HL-60/S4 (cell line): Measurements from ENCODE around the gene ITGA1.
"Not testable (repeated sequence)": the region's sequence is repeated elsewhere in the genome, so short reads cannot be mapped to it uniquely, and the experiment has no call there.

ENCODE experiments used
- in situ Hi-C: fragments of 300-500 bp; cut with MboI; formaldehyde crosslinking; loops from 2 replicates; pipeline ENCODE4 v1.14.3; 2022; ENCODE audit warnings: low sequenced_read_pairs

The ITGA1 gene

DNA sequence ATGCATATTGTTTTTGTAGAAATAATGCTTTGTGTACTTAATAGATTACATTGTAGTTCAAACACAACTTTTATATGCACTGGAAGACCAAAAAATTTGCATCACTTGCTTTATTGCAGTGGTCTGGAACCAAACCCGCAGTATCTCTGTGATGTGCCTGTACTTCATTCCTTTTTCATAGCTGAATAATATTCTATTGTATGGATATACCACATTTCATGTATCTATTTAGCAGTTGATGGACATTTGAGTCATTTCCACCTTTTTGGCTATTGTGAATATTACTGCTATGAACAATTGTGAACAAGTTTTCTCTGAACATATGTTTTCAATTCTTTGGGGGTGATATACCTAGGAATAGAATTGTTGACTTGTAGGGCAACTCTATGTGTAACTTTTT, 40.1 kb downstream of the ITGA1 start:
- in situ Hi-C loops, result no loop called here

DNA sequence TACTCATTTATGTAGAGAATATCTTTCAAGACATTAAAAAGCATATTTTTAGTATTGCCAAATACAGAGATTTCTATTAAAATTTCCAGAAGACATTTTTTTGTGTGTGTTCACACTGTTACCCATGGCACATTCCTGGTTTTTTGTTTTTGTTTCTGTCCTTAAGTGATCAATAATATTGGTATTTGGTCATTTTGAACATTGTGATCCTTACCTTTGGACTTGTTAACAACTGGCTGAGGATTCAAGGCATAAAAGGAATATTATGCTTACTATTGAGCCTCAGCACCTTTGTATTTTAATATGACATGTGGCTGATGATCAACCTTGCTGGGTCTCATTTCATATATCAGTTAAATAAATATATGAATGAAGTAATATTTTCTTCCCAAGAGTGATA, 41.9 kb downstream of the ITGA1 start:
- in situ Hi-C loops, result no loop called here

DNA sequence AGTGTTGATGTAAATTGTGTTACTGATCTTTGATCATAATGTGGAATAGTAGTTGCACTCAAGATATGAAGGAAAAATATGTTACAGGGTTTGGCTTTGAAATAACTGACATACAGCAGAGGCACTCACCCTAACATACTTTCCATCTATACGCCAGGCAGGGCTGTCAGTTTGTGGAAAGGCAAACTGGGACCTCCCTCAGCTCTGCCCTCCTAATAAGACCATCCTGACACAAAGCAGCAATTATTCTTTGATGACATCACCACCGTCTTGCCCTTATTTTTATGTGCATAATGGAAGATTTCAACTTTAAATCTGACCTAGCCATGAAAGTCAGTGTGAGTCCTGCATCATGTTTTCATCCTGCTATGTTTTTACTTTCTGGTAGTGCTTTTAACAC, 42.9 kb downstream of the ITGA1 start:
- in situ Hi-C loops, result no loop called here

DNA sequence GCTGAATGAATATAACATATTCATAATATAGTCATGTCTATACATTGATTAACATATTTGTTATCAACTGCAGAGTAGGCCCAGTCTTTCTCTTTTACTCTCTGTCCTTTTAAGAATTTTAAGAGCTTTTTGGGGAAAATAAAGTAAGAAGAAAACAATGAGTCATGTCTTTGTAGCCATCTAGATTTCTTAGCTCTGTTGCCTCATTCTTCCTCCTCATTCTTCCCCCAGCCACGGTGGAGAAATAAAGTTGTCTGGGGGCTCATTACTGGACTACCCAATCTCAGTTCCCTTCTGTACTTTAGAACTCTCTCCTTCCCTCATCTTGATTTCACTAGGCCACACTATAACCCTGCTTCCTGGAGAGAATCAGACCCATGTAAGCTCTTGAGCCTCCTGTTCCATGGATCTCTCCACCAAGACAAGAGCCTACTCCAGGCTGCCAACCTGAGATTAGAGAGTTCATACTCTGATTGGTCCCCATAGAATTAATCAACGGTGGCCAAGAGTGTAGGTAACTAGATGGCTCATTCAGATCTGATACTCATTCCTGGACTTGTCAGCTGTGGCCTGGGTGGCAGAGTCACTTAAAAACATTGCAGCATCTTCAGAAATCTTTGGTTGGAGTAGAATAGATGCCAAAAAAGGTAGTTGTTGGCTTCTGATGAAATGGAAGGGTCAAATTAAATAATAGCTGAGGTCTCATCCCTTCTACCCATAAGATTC, 44.2 kb downstream of the ITGA1 start:
- in situ Hi-C loops, result no loop called here

DNA sequence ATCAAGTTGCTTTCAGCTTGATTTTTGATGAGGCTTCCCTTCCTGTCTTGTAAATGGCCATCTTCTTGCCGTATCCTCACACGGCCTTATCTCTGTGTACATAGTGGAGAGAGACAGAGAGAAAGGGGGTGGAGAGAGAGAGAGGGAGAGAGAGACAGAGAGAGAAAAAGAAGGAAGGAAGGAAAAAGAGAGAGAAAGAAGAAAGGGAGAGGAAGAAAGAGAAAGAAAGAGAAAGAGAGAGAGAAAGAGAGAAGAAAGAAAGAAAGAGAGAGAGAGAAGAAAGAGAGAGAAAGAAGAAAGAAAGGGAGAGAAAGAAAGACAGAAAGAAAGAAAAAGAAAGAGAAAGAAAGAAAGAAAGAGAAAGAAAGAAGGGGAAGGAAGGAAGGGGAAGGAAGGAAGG, 46.6 kb downstream of the ITGA1 start:
- in situ Hi-C loops, result no loop called here

DNA sequence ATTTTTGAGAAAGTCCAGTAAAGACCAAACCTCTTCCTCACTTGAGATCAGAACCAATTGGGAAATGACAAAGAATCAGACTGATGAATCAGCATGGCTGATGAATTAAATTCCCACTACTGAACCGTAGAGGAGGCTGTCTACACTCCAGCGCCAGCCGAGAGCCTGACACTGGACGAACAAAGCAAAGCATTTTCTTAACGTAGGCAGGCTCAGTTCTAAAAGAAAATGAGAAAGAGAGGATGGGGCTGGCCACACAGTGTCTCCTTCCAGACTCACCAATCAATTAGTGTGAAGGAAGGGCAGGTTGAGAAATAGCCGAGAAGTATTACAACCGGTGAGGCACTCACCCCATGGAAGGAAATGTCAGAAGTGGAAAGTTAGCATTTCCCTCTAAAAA, 49.4 kb downstream of the ITGA1 start:
- in situ Hi-C loops, result no loop called here

DNA sequence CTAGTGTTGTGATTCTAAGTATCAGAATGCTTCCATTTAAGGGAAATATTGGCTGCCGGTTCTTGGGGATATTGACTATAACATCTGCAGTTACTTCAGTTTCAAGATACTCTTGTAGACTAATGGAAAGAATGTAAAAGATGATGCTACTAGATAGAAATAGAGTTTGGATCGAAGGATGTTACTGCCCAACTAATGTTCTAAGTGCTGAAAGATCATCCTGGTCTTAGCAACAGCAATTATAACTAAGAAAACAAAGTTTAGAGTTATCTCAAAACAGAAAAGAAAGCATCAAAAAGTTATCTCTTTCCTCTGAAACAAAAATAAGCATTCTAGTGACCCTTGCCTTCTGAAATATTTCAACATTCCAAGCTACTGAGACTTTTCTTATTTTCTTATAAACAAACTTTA, 49.9 kb downstream of the ITGA1 start:
- in situ Hi-C loops, result no loop called here

DNA sequence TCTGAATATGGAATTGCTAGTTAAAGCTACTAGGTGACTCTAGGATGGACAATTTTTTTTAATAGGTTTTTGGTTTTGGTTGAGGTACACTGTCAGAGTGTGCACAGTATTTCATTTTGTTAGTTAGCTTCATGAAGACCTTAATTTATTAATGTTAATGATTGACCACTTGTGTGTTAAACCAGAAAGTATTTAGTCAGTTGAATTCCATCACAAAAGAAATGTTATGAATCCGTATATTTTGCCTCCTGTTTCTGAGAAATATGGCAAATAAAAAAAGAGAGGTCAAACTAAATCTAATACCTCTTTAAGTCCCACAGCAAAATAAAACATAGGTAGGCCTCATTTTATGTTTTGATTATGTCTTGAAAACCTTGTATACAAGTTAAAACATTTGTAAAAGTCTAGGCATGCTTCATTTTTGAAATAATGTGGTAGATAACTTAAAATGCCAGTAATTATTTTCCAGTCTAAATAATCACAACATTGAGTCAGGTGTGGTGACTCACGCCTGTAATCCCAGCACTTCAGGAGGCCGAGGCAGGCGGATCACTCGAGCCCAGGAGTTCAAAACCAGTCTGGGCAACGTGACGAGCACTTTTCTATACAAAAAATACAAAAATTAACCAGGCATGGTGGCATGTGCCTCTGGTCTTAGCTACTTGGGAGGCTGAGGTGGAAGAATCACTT, 50.8 kb downstream of the ITGA1 start:
- in situ Hi-C loops, result no loop called here

DNA sequence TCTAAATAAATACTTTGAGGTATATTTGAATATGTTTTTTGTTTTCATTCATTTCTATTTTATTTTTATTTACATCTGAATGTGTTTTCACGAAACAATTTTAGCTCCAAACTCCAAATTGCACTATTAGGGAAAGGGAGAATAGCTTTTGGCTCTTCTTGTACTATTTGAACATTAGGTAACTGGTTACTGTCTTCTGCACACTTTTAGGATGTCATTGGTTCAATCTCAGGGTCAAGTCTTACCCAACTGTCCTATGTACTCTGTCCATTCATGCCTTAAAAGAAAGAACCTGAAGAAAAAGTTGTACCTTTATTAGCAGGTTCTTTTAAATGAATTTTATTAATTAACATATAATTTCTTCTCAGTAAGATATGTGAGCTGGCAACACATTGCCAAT, 51.6 kb downstream of the ITGA1 start:
- in situ Hi-C loops, result no loop called here

DNA sequence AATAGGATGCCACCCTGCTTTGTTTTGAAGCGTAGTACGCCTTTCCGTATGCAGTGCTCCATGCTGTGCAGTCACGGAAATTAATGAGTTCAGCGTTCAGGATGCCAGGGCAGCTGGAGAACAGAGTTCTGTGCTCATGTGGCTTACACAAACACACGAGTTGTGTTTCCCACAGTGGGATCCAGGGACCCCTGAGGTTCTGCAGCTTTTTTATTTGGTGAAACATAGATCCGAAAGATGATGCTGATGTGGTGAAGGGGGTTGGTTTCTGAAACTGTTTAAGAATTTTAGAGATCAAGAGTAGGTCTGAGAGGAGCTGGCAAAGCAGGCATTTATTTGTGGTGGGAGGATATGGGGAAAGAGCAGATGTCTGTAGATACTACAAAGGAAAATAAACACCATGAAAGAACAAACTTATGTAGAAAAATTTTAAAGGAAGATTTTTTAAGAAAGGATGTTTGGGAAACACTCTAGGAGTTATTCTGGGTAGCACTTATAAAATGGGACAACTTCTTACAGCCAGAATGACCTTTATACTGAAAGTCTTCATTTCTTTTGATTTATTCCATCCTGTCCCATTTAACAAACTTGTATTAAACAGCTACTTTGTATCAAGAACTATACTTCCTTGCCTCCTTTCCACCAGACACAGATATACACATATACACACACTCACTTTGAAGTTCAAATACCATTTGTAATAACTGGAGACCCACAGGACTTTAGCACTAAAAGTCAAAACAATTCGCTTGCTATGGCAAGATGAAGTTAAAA, 52.7 kb downstream of the ITGA1 start:
- in situ Hi-C loops, result no loop called here

DNA sequence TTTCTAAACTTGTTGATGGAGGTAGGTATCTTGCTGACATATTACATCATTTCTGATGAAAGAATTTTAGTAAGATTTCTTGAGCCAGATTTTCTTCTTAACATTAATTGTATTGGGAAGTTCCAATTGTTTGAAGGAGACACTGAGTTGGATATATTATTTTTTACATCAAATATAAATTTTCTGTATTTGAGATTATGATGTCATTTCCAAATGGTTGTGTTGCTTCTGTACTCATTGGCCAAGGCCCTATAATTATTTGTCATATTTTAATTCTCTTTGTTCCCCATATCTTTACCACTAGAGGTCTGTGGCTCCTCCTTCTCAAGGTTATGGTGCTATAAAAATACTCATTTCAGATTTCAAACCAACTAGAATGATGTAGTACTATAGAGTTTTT, 53.4 kb downstream of the ITGA1 start:
- in situ Hi-C loops, result no loop called here

DNA sequence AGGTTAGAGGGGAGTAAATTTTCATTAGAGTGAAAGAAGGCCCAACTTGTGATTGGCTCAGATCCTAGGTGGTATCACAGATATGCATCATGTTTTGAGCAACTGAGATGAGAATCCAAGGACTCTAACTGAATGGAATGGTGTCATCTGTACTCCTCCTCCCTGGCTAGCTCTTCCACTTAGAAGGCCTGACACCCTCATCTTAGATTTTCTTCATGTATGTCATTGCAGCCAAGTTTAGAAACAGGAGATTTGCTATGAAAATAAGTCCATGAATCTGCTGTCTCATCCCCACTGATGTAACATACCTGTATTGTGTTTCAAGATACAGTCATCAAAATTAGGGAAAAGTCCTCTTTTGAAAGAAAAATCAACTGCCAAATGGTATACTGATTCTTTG, 54.4 kb downstream of the ITGA1 start:
- in situ Hi-C loops, result no loop called here

DNA sequence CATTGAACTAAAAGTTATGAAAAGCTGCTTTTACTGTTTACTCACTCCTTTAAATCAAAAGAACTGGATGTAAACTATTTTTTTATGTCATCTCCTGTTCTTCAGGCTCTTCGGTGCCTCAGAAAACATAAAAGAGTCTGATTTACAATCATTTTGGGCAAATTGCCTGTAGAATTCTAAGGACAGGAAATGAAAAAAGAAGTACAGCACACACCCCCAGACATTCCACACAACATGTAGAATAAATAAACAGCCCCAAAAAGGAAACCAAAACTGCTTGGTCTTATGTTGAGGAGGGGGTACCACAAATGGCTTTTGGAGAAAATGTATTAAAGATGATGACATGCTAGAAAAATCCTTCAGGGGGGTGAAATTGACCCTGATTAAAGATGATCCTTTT, 57.2 kb downstream of the ITGA1 start:
- in situ Hi-C loops, result no loop called here

DNA sequence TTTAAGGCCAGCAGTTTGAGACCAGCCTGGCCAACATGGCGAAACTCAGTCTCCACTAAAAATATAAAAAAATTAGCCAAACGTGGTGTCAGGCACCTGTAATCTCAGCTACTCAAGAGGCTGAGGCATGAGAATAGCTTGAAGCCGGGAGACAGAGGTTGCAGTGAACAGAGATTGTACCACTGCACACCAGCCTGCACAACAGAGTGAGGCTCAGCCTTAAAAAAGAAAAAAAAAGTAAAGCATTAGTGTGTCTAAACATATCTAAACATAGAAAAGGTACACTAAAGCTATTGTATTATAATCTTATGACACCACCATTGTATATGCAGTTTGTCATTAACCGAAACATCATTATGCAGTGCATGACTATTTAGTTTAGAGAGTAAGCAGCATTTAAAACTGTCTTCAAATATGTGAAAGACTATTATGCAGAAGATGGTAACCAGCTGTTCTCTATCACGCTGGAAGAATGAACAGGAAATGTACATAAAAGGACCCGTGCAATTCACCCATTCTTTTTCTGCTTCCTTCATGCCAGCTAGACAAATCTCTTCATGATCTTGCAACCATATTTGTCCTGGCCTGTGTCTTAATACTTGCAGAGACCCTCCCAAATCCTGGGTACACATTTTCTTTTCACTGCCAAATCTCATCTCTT, 58.6 kb downstream of the ITGA1 start:
- in situ Hi-C loops, result no loop called here

DNA sequence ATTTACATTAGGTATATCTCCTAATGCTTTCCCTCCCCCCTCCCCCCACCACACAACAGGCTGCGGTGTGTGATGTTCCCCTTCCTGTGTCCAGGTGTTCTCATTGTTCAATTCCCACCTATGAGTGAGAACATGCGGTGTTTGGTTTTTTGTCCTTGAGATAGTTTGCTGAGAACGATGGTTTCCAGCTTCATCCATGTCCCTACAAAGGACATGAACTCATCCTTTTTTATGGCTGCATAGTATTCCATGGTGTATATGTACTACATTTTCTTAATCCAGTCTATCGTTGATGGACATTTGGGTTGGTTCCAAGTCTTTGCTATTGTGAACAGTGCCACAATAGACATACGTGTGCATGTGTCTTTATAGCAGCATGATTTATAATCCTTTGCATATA, 61.0 kb downstream of the ITGA1 start:
- in situ Hi-C loops, result not testable (repeated sequence)

DNA sequence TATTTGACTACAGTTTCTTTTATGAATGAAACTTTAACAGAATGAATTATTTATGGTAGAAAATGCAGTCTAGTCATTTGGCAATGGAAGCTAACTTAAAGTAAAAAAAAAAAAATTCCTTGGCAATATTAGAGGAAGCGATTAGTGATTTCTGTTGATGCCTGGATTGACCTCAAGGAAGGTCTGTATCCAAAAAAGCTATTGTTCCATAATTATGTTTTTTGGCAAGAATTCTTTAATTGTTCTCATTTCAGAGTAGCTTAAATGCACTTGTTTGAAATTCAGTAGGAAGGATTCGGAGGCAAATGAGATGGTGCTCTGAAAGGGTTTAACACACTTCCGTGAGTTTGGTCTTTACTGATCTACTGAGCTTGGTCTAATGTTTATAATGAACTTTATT, 61.8 kb downstream of the ITGA1 start:
- in situ Hi-C loops, result no loop called here

DNA sequence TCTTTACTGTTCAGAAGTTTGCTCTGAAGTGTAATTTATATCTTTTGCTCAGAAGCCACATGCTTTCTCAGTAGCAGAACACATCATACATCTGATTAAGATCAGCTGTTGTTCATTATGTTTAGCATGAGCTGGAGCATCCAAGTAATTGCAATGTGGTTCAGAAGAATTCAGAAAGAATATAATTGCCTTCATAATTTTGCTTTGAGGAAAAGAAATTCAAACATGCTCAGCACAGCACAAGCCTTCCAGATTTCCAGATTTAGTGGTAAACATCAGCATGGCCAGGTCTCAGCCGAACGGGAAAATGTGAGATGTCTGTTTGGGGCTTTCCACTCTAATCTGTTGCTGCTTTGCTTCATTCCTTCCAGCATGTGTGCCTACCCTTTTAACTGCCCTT, 65.9 kb downstream of the ITGA1 start:
- in situ Hi-C loops, result no loop called here

DNA sequence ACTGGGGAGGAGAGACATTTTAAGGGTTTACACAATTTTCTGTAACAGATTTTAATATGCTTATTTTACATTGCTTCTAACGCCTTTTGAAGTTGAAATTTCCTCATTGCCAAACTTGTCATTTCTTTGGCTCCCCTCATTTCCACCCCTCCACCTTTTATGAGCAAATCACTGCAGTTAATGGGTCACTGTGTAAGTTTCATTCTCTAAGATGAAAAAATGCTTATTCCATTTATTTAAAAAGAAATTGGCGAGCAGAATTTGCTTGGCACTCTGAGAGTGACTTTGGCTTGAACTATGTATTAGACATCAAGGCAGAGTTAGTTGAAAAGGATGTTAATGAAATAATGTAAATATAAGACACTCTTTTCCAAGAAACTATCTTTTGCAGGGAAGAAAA, 66.6 kb downstream of the ITGA1 start:
- in situ Hi-C loops, result no loop called here

DNA sequence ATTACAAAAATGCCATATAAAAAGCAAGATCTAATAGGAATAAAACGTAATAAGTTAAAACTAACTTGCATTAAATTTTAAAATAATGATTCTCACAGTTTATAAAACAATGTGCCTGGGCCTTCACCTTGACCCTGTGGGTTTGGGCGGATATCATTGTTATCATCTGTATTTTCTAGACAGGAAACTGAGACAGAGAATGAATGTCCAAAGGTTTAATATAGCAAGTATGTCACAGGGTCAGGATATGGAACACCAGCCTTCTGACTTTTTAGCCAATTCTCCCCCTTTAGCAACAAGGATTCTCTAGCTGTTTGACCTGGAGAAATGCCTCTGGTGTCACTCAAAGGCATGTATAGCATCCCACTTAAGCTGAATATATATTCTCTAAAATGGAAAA, 67.2 kb downstream of the ITGA1 start:
- in situ Hi-C loops, result no loop called here

DNA sequence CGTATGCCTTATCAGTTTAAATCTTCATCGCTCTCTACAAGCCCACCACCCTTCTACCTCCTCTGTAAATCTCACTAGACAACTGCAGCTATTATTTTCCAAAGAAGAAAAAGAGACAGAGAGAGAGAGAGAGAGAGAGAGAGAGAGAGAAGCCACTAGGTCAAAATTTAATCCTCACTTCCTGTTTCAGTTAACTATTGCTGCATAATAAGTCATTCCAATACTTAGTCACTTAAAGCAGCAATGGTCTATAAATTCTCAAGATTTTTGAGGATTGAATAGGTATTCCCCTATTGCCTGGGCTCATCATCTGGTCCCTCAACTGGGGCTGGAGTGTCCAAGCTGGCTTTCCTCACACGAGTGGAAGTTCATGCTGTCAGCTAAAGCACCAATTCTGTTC, 68.8 kb downstream of the ITGA1 start:
- in situ Hi-C loops, result no loop called here

DNA sequence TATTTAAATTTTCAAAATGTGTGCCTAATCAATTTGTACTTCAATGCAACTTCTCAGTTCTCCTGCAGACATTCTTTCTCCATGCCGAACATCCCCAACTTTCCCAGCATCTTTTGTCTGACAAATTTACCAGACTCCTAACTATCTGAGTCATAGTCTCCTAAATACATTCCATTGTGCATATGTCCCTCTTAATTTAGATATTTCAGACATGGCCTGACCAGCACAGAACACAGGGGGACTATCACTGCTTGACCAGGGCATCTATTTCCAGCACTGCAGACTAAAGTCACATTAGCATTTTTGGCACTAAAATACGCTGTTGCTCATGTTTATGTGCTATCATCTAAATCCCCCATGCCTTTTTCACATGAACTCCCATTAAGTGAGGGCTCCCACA, 71.9 kb downstream of the ITGA1 start:
- in situ Hi-C loops, result no loop called here

DNA sequence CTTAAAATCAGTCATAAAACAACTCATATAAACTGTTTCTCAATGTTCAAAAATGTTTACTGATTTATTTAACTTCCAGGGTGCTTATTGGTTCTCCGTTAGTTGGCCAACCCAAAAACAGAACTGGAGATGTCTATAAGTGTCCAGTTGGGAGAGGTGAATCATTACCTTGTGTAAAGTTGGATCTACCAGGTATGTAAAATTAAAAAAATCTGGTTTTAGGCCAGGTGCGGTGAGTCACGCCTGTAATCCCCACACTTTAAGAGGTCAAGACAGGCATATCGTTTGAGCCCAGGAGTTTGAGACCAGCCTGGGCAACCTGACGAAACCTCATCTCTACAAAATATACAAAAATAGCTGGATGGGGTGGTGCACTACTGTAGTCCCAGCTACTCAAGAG, 73.7 kb downstream of the ITGA1 start:
- in situ Hi-C loops, result no loop called here
